ENCODE results near the gene PNMA3.

- TF ChIP-seq CTCF (conservative IDR thresholded peaks at IDR 0.05 in 1 of 2, IDR thresholded peaks at IDR 0.05 in 1 of 2; ENCODE audit: extremely low read depth in 1 of 2, insufficient read depth in 1 of 2, low read depth in 1 of 2, low read length in 2 of 2) (no peak), EZH2 (IDR thresholded peaks at IDR 0.05; ENCODE audit: borderline replicate concordance, low read length) (no peak)
Observed at GRCh38 chrX:153074262-153074899, 18.1 kb downstream of the PNMA3 start.
